MCF 10A (cell line): ENCODE results near the gene ZNF829. TPM values are rescaled to one million over a fixed set of nuclear protein-coding genes. Genes with fewer than 3 reads are reported as not detected.

ENCODE experiments used
- BruUV-seq: library from RNA; stranded (reverse); fragments of 400-500 nt; replicated peaks from 2 replicates; lab custom pipeline; 2021; lab: Mats Ljungman, UMichigan
- CTCF ChIA-PET: fragments of 300-600 bp; sonication (Branson Sonifier 250); formaldehyde crosslinking; extraction: SDS; loops from one replicate; lab custom pipeline; 2021; ENCODE audit warnings: antibody characterized with exemption, inconsistent platforms; lab: Yijun Ruan, JAX
- POLR2A ChIA-PET: fragments of 300-600, 350-650 bp; sonication (Branson Sonifier 250); formaldehyde crosslinking; extraction: SDS; loops from one replicate; lab custom pipeline; 2020; ENCODE audit warnings: antibody characterized with exemption, inconsistent platforms; lab: Yijun Ruan, JAX
- DNase-seq: peaks from one replicate; pipeline ENCODE4 v3.0.0-alpha.2; 2018; ENCODE audit not compliant: unreplicated experiment
- H3K27ac Mint-ChIP-seq: one replicate; pipeline ENCODE4 v1.8.0; 2022; ENCODE audit warnings: mild to moderate bottlenecking, low read depth, mixed read lengths; ENCODE audit not compliant: unreplicated experiment
- H3K27me3 Mint-ChIP-seq: one replicate; pipeline ENCODE4 v1.8.0; 2022; ENCODE audit warnings: mixed read lengths; ENCODE audit not compliant: insufficient read depth, unreplicated experiment
- H3K36me3 Mint-ChIP-seq: one replicate; pipeline ENCODE4 v1.8.0; 2022; ENCODE audit warnings: mild to moderate bottlenecking, moderate library complexity, mixed read lengths; ENCODE audit not compliant: insufficient read depth, unreplicated experiment
- H3K4me1 Mint-ChIP-seq: one replicate; pipeline ENCODE4 v1.8.0; 2022; ENCODE audit warnings: mixed read lengths; ENCODE audit not compliant: insufficient read depth, unreplicated experiment
- H3K4me3 Mint-ChIP-seq: one replicate; pipeline ENCODE4 v1.8.0; 2022; ENCODE audit warnings: mild to moderate bottlenecking, moderate library complexity, mixed read lengths; ENCODE audit not compliant: unreplicated experiment
- H3K9me3 Mint-ChIP-seq: one replicate; pipeline ENCODE4 v1.8.0; 2022; ENCODE audit warnings: mixed read lengths; ENCODE audit not compliant: unreplicated experiment
- CTCF ChIP-seq: fragments of 200-600 bp; IDR thresholded peaks from one replicate; pipeline ENCODE4 v1.8.0; 2022; ENCODE audit warnings: antibody characterized with exemption, mild to moderate bottlenecking; ENCODE audit not compliant: unreplicated experiment
- intact Hi-C: fragments of 100-400 bp; cut with micrococcal nuclease; formaldehyde crosslinking; loops from 2 replicates; pipeline ENCODE4 v1.14.1; 2022
- total RNA-seq: library from RNA; stranded (reverse); gene quantifications from 2 replicates; pipeline ENCODE4 v1.2.3, GENCODE V29; 2022

The ZNF829 gene
- total RNA-seq, 1 experiment from 2014 or later: 3.3 TPM

- Mint-ChIP-seq H3K9me3 (peaks cover 42% of the 10 kb centered on the region), H3K4me3 (no peak overlapping the region), H3K36me3 (peaks cover 14% of the 10 kb centered on the region), H3K27ac (no peak overlapping the region), H3K4me1 (no peaks in the 10 kb centered on the region), H3K27me3 (no peaks in the 10 kb centered on the region)
- intact Hi-C loops: no loop called here
- POLR2A ChIA-PET: no interaction called here
- DNase-seq: no peak
- CTCF ChIA-PET: no interaction called here
- no TSS peak for BruUV-seq
- TF ChIP-seq CTCF: no peak
These were observed 38.8 kb downstream of the ZNF829 start for GRCh38 chr19:36876993-36877938.

- no peak overlapping the region for H3K27ac Mint-ChIP-seq
- ChIA-PET POLR2A (interaction anchor here (5.3 kb wide), 1 partner anchor 14 kb away, joined by 115 read pairs; the partner anchor contains the start of gene ZNF790), CTCF (interaction anchor here (0.6 to 0.7 kb wide), 3 partner anchors 117 to 302 kb away, joined by 3 to 4 read pairs (median 3); no protein-coding TSS in a partner anchor)
- no peaks in the 10 kb centered on the region for H3K27me3 Mint-ChIP-seq
- peaks cover 18% of the 10 kb centered on the region for H3K36me3 Mint-ChIP-seq
- TF ChIP-seq CTCF: no peak
- H3K9me3 Mint-ChIP-seq: peaks cover 27% of the 10 kb centered on the region
- DNase-seq: no peak
- no peaks in the 10 kb centered on the region for H3K4me1 Mint-ChIP-seq
- intact Hi-C loops: loop anchor here (2.0 to 10.0 kb wide), 4 partner anchors 165 to 637 kb away; partner anchors contain the start of genes ZFP14, ZNF146, ZNF260 and ZNF565
- no TSS peak for BruUV-seq
- no peak overlapping the region for H3K4me3 Mint-ChIP-seq
These were observed 64.2 kb downstream of the ZNF829 start for GRCh38 chr19:36851898-36852297.

GRCh38 chr19:36850559-36851442 is 65.3 kb downstream of the ZNF829 start, which contains the start of gene ZNF345:
TSS of gene ZNF345 (plus strand) at chr19:36850876. CDS start at chr19:36876831, 25,955 bp downstream.
- H3K4me3 Mint-ChIP-seq: no peak within 1 kb of the TSS
- H3K27me3 Mint-ChIP-seq: no peaks in the 10 kb centered on the region
- peaks cover 22% of the 10 kb centered on the region for H3K9me3 Mint-ChIP-seq
- ChIA-PET CTCF (interaction anchor here (0.7 to 2.4 kb wide), 4 partner anchors 9 to 520 kb away, joined by 3 to 14 read pairs (median 5); partner anchors contain the start of genes ZNF527 and ZNF790), POLR2A (interaction anchor here (0.6 to 5.3 kb wide), 31 partner anchors 8 to 1132 kb away, joined by 3 to 115 read pairs (median 4); partner anchors contain the start of genes ZFP14, ZNF146, ZNF260 and ZNF383)
- intact Hi-C loops: loop anchor here (1.0 to 10.0 kb wide), 5 partner anchors 12 to 636 kb away; partner anchors contain the start of genes ZFP14, ZNF146, ZNF260 and ZNF565
- BruUV-seq: TSS peak; percentile 54
- no peak for TF ChIP-seq CTCF
- DNase-seq: peak; percentile 91
- H3K4me1 Mint-ChIP-seq: no peaks in the 10 kb centered on the region
- no peak within 1 kb of the TSS for H3K27ac Mint-ChIP-seq
- H3K36me3 Mint-ChIP-seq: peaks cover 17% of the 10 kb centered on the region
